RPMI8226 (cell line): Measurements from ENCODE around the gene SPACA9.

Source experiments
- DNase-seq: peaks from one replicate; pipeline ENCODE4 v3.0.0-alpha.2; 2015

The SPACA9 gene

DNA sequence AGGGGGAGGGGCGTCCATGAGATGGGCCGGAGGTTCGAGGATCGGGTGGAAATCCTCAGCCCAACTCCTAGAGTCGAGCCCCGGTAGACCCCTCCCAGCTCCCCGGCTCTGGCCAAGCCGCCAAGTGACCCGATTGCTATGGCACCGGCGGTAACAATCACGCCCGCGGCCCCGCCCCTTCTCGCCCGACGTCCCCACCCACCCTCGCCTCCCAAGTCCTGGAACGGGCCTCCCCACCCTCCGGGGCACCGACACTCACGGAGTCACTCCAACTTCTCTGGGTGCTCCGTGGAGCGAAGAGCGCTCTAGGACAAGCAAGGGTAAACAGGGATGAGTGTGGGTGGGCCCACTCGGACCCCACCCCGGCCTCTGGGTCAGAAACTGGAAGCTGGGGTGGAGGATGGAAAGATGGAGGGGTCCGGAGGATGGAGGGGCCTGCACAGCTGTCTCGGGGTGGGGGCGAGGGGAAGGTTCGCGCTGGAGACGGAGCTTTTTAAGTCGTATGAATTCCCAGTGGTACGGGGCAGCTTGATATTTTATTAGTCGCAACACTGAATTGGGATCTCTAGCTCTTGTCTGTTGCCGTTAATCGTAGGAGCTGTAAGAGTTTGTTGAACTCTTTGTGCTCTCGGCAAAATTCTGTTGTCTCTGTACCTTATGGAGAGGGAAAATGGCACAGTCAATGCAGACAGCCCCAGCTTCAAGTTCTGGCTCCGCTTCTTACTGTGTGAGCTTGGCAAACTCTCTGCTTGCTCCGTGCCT, at the start of gene SPACA9:
Gene SPACA9 (plus strand): TSS at position 204 of the 762 bp plus-strand sequence. CDS start 5,050 bp downstream, outside the sequence.
- peak; percentile 29 for DNase-seq

- DNase-seq: no peak
These were observed 46.4 kb upstream of the SPACA9 start for GRCh38 chr9:132832171-132832881.

- DNase-seq: no peak
These were observed 45.1 kb upstream of the SPACA9 start for GRCh38 chr9:132833550-132834121.

DNA sequence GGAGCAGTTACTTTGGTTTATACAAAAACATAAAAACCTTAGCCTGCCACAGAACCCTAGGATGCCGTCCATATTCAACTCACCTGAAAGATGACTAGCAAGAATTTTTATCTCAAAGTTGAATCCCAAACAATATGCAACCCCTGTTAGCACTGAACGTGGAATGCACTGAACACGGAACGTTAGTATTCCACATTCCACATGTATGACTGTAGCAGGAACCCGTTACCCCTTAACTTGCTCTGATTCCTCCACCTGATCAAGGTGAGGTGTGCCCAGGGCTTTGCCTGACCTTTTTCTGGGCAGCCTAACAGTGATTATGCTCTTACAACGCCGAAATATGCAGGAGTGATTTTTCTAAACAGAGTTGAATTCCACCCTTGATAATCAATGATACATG, 44.4 kb upstream of the SPACA9 start:
- DNase-seq: no peak

DNA sequence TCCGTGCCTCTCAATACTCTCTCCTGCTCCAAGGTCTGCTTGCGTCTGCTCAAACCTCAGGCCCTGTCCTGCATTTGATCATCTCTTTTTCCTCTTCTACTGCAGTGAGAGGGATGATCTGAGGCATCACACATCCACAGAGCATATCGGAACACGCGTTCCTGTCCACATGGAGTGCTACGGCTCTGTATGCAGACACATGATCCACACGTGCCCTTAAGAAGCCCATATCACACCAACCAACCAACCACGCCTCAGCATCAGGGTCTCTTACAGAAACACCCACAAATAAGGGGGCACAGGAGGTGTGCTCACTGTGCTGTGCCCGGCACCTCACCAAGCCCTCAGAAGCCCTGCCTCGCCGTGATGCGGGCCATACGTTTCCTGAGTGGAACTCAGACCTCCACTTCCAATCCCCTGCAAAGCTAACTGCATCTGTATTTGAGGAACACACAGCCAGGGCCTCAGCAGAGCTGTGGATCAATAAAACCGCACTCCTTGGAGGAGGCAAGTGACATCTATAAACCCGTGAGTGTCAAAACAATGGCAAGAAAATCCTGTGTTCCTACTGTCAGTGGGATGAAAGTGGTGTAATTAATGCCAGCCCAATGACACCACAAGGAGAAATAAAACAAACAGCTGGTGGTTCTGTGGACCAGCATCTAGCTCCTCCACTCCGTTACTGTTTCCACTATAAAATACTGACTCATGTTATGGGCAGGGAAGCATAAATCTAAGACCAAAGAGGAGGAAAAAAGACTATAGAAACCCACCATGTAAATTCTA, 41.0 kb upstream of the SPACA9 start:
- no peak for DNase-seq

- DNase-seq: no peak
These were observed 40.4 kb upstream of the SPACA9 start for GRCh38 chr9:132838291-132838690.

DNA sequence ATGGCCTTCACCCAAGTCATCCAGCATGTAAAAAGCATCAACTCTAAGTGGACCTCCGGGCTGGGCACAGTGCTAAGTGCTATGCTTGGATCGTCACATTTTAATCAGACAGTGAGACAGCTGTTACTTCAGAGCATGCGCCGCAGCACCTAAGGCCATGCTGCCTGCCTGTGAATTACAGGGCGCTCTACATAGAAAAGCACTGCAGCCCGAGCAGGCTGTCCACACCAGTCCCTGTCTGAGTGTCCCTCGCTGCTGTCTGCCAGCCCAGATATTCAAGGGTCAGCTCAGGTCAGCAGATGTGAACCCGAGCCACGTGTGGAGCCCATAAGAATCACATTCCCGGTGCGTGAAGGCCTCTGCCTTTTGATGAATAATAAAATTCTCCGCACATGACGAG, 37.7 kb upstream of the SPACA9 start:
- no peak for DNase-seq

- DNase-seq: no peak
These were observed 36.3 kb upstream of the SPACA9 start for GRCh38 chr9:132842124-132843044.

- DNase-seq: no peak
These were observed 32.4 kb upstream of the SPACA9 start for GRCh38 chr9:132846109-132846917.

GRCh38 chr9:132846918-132847515, 31.7 kb upstream of the SPACA9 start:
- no peak for DNase-seq

GRCh38 chr9:132849185-132849706, 29.5 kb upstream of the SPACA9 start:
- DNase-seq: peak; percentile 60

- no peak for DNase-seq
These were observed 25.2 kb upstream of the SPACA9 start for GRCh38 chr9:132853482-132853881.

DNA sequence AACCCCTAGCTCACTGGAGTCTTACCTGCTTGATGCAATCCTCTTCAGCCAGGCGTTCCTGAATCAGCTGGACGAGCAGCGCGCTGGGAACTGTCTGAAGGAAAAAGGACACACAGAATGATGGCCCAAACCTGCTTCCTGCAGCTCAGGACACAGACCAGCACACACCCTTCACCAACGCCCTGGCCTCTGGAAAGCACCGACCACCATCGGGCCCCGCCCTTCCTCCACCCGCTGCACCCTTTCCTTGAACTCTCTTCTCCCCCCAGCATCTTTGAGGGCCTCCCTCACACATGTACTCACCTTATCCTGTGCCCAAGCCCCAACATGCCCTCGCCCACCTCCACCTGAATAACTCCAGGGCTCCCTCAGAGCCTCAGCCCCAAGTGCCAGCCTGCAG, 23.9 kb upstream of the SPACA9 start:
- no peak for DNase-seq

DNA sequence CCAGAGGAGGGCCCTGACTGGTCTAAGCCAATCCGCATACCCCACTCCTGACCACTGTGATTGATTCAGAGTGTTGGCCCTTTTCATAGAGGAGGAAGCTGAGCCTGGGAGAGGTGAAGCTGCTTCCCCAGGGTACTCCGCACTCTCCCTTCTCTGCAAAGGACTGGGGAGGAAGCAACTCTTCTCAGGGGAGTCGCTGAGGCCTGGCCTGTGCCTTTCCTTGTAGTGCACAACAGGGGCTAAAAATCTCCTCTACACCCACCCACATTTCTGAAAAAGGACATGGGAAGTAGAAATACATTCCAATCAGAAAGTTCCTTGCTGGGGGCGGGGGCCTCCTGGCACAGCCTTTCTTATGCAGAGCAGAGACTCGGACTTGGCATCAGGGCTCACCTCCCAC, 22.8 kb upstream of the SPACA9 start:
- no peak for DNase-seq

DNA sequence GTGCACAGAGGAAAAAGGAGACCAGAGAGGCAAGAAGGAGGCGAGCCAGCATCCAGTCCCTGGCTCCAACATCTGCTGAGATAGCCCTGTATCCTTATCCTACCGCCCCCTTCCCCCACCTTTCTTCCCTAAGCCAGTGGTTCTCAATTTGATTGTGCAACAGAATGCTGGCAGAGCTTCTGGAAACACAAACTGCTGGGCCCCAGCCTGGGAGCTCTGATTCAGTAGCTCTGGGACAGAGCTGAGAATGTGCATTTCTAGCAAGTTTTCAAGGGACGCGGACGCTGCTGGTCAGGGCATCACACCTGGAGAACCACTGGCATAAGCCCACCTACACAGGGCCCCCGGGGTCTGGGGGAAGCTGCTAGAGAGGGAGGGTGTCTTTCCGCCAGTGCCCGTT, 21.7 kb upstream of the SPACA9 start:
- no peak for DNase-seq

GRCh38 chr9:132857616-132858342, 20.9 kb upstream of the SPACA9 start:
- DNase-seq: peak; percentile 73

GRCh38 chr9:132858751-132859150, 19.9 kb upstream of the SPACA9 start:
- DNase-seq: no peak

- DNase-seq: no peak
These were observed 17.0 kb upstream of the SPACA9 start for GRCh38 chr9:132861666-132862065.

GRCh38 chr9:132862533-132862932, 16.2 kb upstream of the SPACA9 start:
- no peak for DNase-seq

DNA sequence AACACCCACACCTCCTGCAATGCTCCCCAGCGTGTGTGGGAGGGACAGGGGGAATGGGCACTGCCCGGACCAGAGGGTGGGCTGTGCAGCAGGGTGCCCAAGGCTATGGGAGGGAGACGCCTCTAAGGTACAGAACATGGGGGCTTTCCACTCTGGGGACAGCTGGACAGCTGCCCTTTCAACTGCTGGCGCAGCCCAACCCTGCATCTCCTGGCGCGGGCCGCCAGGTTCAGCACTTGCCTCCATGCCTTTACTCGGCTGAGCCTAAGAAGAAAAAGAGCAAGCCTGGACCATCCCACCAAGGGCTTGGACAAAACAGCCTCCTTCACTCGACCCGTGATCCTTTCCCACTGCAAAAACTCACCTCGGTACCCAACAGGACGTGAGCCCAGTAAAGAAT, 15.6 kb upstream of the SPACA9 start:
- DNase-seq: no peak
